GM21529 (cell line): ENCODE data around the gene FGR.
"Not testable (repeated sequence)": the region's sequence is repeated elsewhere in the genome, so short reads cannot be mapped to it uniquely, and the experiment has no call there.

Experiments used
- ATAC-seq: cut with Tn5 transposase; IDR thresholded peaks from one replicate; pipeline ENCODE4 v1.9.1; 2021; ENCODE audit not compliant: unreplicated experiment

The FGR gene

GRCh38 chr1:27660300-27660835, 25.4 kb upstream of the FGR start:
- ATAC-seq: no peak

- peak; percentile 55 for ATAC-seq
Observed at GRCh38 chr1:27659497-27660299, 24.7 kb upstream of the FGR start.

- peak; percentile 10 for ATAC-seq
Observed at GRCh38 chr1:27658951-27659496, 24.0 kb upstream of the FGR start.

- no peak for ATAC-seq
Observed at GRCh38 chr1:27656157-27656893, 21.3 kb upstream of the FGR start.

GRCh38 chr1:27655151-27655937, 20.4 kb upstream of the FGR start:
- no peak for ATAC-seq

GRCh38 chr1:27652111-27652864, 17.3 kb upstream of the FGR start:
- ATAC-seq: no peak

GRCh38 chr1:27650539-27651175, 15.7 kb upstream of the FGR start:
- ATAC-seq: no peak

GRCh38 chr1:27650171-27650538, 15.2 kb upstream of the FGR start:
- no peak for ATAC-seq

GRCh38 chr1:27649306-27649635, 14.3 kb upstream of the FGR start:
- no peak for ATAC-seq

GRCh38 chr1:27648602-27649305, 13.8 kb upstream of the FGR start:
- no peak for ATAC-seq

- ATAC-seq: no peak
Observed at GRCh38 chr1:27647328-27647727, 12.3 kb upstream of the FGR start.

GRCh38 chr1:27646676-27647075, 11.7 kb upstream of the FGR start:
- no peak for ATAC-seq

- no peak for ATAC-seq
Observed at GRCh38 chr1:27645071-27645415, 10.1 kb upstream of the FGR start.

GRCh38 chr1:27644369-27645070, 9.5 kb upstream of the FGR start:
- no peak for ATAC-seq

GRCh38 chr1:27643600-27644368, 8.8 kb upstream of the FGR start:
- no peak for ATAC-seq

- ATAC-seq: not testable (repeated sequence)
Observed at GRCh38 chr1:27640514-27640913, 5.5 kb upstream of the FGR start.

- ATAC-seq: no peak
Observed at GRCh38 chr1:27638805-27639204, 3.8 kb upstream of the FGR start.

- no peak for ATAC-seq
Observed at GRCh38 chr1:27638047-27638734, 3.2 kb upstream of the FGR start.
